OCI-LY3 (cell line): ENCODE data around the gene BRINP1.

ENCODE experiments used
- H2AFZ ChIP-seq: fragments of 200-600, 300-600 bp; shearing (Covaris generic); 2 replicates; pipeline ENCODE4 v1.6.0; 2014; ENCODE audit warnings: antibody characterized with exemption, low read depth, low read length
- H3K27ac ChIP-seq: fragments of 200-600, 300-600 bp; sonication (generic); 2 replicates; pipeline ENCODE4 v1.5.1; 2014; ENCODE audit warnings: mild to moderate bottlenecking, low read length, moderate library complexity, mixed read lengths
- H3K27me3 ChIP-seq: fragments of 200-600, 300-600 bp; sonication (generic); 2 replicates; pipeline ENCODE4 v1.6.1; 2014; ENCODE audit warnings: low read depth, low read length, mixed read lengths
- H3K36me3 ChIP-seq: fragments of 200-600, 300-600 bp; sonication (generic); replicated peaks from 2 replicates; pipeline ENCODE3; 2014; ENCODE audit warnings: low read depth, low read length, mixed read lengths
- H3K4me1 ChIP-seq: fragments of 300-600, 200-600 bp; sonication (generic); 2 replicates; pipeline ENCODE4 v1.6.1; 2014; ENCODE audit warnings: low read length, mixed read lengths
- H3K4me2 ChIP-seq: fragments of 200-600, 300-600 bp; sonication (generic); 2 replicates; pipeline ENCODE4 v1.6.1; 2014; ENCODE audit warnings: low read length, mixed read lengths
- H3K4me3 ChIP-seq: fragments of 300-600, 200-600 bp; sonication (generic); 2 replicates; pipeline ENCODE4 v1.5.1; 2014; ENCODE audit warnings: antibody characterized with exemption, mild to moderate bottlenecking, low read length, moderate library complexity
- H3K79me2 ChIP-seq: fragments of 300-600, 200-600 bp; shearing (Covaris generic); 2 replicates; pipeline ENCODE4 v1.6.1; 2014; ENCODE audit warnings: mild to moderate bottlenecking, low read length, mixed read lengths
- H3K9ac ChIP-seq: fragments of 300-600, 200-600 bp; shearing (Covaris generic); 2 replicates; pipeline ENCODE4 v1.6.0; 2014; ENCODE audit warnings: mild to moderate bottlenecking, low read length, moderate library complexity
- H3K9me3 ChIP-seq: fragments of 200-600, 300-600 bp; shearing (Covaris generic); 2 replicates; pipeline ENCODE4 v1.6.1; 2014; ENCODE audit warnings: low read length, mixed read lengths; ENCODE audit not compliant: insufficient read depth
- H4K20me1 ChIP-seq: fragments of 200-600, 300-600 bp; sonication (generic); 2 replicates; pipeline ENCODE4 v1.6.1; 2016; ENCODE audit warnings: low read length, mixed read lengths; ENCODE audit not compliant: insufficient read depth
- CTCF ChIP-seq: fragments of 200-600, 300-600 bp; sonication (generic); IDR thresholded peaks from 2 replicates; pipeline ENCODE4 v1.5.1; 2014; ENCODE audit warnings: antibody characterized with exemption, low read length, low read depth
- EZH2phosphoT487 ChIP-seq: fragments of 200-600 bp; shearing (Covaris generic); IDR thresholded peaks from 2 replicates; pipeline ENCODE4 v1.6.1; 2018; ENCODE audit warnings: antibody characterized with exemption, mixed run types, low read depth

Gene BRINP1

GRCh38 chr9:119224431-119224830 is 144.8 kb downstream of the BRINP1 start:
- H4K20me1 ChIP-seq: no peaks in the 10 kb centered on the region
- no peaks in the 10 kb centered on the region for H3K27me3 ChIP-seq
- no peak overlapping the region for H3K9ac ChIP-seq
- TF ChIP-seq CTCF (no peak), EZH2phosphoT487 (no peak)
- no peak overlapping the region for H2AFZ ChIP-seq
- no peak overlapping the region for H3K4me2 ChIP-seq
- no peak overlapping the region for H3K27ac ChIP-seq
- H3K4me3 ChIP-seq: no peak overlapping the region
- no peaks in the 10 kb centered on the region for H3K79me2 ChIP-seq
- no peaks in the 10 kb centered on the region for H3K9me3 ChIP-seq
- H3K36me3 ChIP-seq: no peaks in the 10 kb centered on the region
- no peaks in the 10 kb centered on the region for H3K4me1 ChIP-seq

- Histone ChIP-seq H3K4me1 (no peaks in the 10 kb centered on the region), H3K4me3 (no peak overlapping the region), H4K20me1 (no peaks in the 10 kb centered on the region), H3K79me2 (no peaks in the 10 kb centered on the region), H3K4me2 (no peak overlapping the region), H3K36me3 (no peaks in the 10 kb centered on the region), H2AFZ (no peak overlapping the region), H3K9me3 (no peaks in the 10 kb centered on the region), H3K27me3 (no peaks in the 10 kb centered on the region), H3K9ac (no peak overlapping the region), H3K27ac (no peak overlapping the region)
- no peak for TF ChIP-seq CTCF
- TF ChIP-seq EZH2phosphoT487: no peak
Observed at GRCh38 chr9:119221276-119221675, 148.0 kb downstream of the BRINP1 start.

GRCh38 chr9:119218293-119218692 is 150.9 kb downstream of the BRINP1 start:
- Histone ChIP-seq H3K27ac (no peak overlapping the region), H3K36me3 (no peaks in the 10 kb centered on the region), H3K4me1 (no peaks in the 10 kb centered on the region), H3K9ac (no peak overlapping the region), H3K9me3 (no peaks in the 10 kb centered on the region), H4K20me1 (no peaks in the 10 kb centered on the region), H3K27me3 (no peaks in the 10 kb centered on the region), H3K4me2 (no peak overlapping the region), H2AFZ (no peak overlapping the region), H3K79me2 (no peaks in the 10 kb centered on the region), H3K4me3 (no peak overlapping the region)
- TF ChIP-seq EZH2phosphoT487: no peak
- no peak for TF ChIP-seq CTCF

GRCh38 chr9:119216651-119217331 is 152.4 kb downstream of the BRINP1 start:
- Histone ChIP-seq H3K27ac (no peak overlapping the region), H4K20me1 (no peaks in the 10 kb centered on the region), H3K4me1 (no peaks in the 10 kb centered on the region), H3K9ac (no peak overlapping the region), H2AFZ (no peak overlapping the region), H3K9me3 (no peaks in the 10 kb centered on the region), H3K4me3 (no peak overlapping the region), H3K79me2 (no peaks in the 10 kb centered on the region), H3K4me2 (no peak overlapping the region), H3K27me3 (no peaks in the 10 kb centered on the region), H3K36me3 (no peaks in the 10 kb centered on the region)
- TF ChIP-seq CTCF (no peak), EZH2phosphoT487 (no peak)
